8988T (cell line): ENCODE results near the gene TBC1D5.

Experiments used
- DNase-seq: peaks from one replicate; pipeline ENCODE4 v3.0.0; 2011

TBC1D5 gene

DNA sequence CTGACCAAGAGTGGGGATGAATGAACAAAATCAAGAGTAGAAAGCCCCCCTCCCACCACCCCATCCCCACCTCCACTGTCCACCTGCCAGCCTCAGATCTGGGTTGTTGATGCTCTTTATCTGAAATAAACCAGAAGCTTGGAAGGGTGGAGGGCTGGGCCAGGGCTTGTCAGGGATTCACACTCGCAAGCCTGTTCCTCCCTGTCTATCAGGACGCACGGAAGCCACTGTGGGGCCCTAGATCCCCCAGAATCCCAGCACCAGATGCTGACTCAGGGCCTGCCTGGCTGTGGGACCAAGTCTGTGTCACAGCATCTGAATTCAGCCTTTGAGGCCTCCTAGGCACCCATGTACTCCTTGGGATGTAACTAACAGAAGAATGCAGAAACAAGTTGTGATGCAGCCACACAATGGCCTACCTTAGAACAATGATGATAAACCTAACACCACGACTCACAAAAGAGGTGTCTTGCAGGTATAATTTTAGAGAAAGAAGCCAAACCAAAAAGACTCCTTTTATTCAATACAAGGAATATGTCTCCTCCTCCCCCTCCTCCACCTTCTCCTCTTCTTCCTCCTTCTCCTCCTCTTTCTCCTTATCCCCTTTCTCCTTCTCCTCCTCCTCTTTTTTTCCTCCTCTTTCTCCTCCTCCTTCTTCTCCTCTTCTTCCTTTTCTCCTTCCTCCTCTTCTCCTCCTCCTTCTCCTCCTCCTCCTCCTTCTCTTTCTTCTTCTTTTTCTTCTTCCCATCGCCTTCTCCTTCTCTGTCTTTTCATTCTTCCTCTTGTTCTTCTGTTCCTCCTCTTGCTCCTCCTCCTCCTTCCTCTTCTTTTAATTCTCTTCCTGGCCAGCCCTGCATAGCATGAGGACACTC, 623.0 kb downstream of the TBC1D5 start:
- DNase-seq, result no peak

DNA sequence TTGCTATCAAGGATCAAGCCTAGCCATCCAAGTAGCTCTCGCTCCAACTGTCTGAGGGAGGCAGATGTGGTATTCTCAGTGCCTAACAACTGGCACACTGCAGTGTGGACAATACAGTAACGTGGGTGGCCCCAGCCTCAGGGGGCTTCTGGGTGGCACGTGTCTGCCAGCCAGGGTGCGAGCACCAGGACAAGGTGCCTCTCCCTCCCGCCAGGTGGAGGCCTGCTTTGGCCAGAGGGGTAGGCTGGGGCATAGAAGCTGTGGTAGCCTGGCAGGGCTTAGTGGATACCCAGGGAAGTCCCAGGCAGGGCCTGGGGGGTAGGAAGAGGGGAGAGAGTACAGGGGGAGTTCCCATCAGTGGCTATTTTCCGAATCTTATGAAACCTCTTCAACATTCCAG, 623.7 kb downstream of the TBC1D5 start:
- no peak for DNase-seq

- DNase-seq, result no peak
Observed at GRCh38 chr3:17116007-17116600, 626.3 kb downstream of the TBC1D5 start.

DNA sequence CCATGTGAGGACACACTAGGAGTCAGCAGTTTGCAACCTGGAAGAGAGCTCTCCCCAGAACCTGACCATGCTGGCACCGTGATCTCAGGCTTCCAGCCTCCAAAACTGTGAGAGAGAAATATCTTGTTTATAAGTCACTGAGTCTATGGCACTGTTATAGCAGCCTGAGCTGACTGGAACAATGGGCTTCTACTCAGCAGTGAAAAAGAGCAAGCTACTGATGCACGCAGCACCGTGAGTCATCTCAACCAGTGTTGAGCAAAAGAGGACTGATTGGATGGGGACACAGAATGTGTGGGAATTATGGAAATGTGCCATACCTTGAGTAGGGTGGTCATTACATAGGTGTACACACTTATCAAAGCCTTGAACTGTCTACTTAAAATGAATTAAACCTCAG, 627.2 kb downstream of the TBC1D5 start:
- no peak for DNase-seq

GRCh38 chr3:17111586-17111985, 630.8 kb downstream of the TBC1D5 start:
- DNase-seq, result no peak

DNA sequence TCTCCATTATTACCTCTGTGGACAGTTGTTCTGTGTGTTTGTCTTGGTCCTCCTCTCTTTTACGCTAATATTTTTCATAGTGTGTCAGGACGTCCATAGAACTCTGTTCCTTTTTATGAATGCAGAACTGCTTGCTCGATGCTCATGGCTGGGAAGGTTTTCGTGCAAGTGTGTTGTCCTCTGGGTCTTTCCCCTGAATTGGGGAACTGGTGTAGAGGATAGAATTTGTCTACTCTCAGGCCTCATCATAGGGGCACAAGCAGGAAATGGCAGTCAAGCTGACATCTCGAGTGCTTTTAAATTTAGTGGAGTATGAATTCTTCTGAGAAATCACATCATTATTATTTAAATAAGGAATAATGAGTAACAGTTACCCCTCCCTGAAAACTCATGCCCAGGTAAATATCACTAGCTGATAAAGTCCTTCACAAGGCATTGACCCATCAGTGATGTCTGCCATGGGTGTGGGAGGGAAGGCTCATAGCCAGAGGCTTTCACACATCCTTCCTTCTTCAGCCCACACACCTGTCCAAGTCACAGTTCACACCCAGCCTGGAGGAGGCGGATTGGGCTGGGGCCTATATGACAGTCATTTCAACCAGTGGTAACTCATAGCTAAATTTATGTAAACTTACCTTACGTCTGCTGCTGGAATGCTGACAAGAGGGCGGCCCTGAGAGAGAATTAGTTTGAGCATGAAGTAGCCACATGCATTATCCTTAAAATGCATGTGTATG, 631.6 kb downstream of the TBC1D5 start:
- no peak for DNase-seq
